Measurements from ENCODE around the gene OLFML1. TPM values are rescaled to one million over a fixed set of nuclear protein-coding genes. Genes with fewer than 3 reads are reported as not detected.

Gene OLFML1
- total and polyA plus RNA-seq, 2 of the 8 experiments (the other 6 are each of a cell fraction or from before 2014, with no cell fraction given), result 0.24 TPM; not detected in 1

GRCh38 chr11:7492253-7492652 is 6.9 kb downstream of the OLFML1 start:
- no peak overlapping the region for H2BK12ac ChIP-seq (ENCODE audit: low read depth, low read length)
- no peak overlapping the region for H2BK120ac ChIP-seq (replicated peaks; ENCODE audit: low read depth, low read length)
- ChIA-PET CTCF (ENCODE audit: partially characterized antibody) (interaction anchor here (1.4 kb wide), 1 partner anchor 173 kb away, joined by 4 read pairs; no protein-coding TSS in a partner anchor), POLR2A (ENCODE audit: partially characterized antibody) (no interaction called here)
- H2BK15ac ChIP-seq (ENCODE audit: low read length), result no peak overlapping the region
- H3K23ac ChIP-seq (ENCODE audit: insufficient read length), result no peak overlapping the region
- no peak overlapping the region for H2BK20ac ChIP-seq (ENCODE audit: low read length)
- no peaks in the 10 kb centered on the region for H4K20me1 ChIP-seq (replicated peaks in 1 of 2; ENCODE audit: control insufficient read depth in 1 of 2, insufficient read depth in 2 of 2, low read length in 2 of 2)
- H3K56ac ChIP-seq (replicated peaks; ENCODE audit: insufficient read length, low read depth, low read length), result no peak overlapping the region
- TF ChIP-seq CBX8 (IDR thresholded peaks at IDR 0.05; ENCODE audit: borderline replicate concordance, low read depth, low read length) (no peak), CEBPB (IDR thresholded peaks at IDR 0.05; ENCODE audit: low read depth, low read length) (0 out of 2 replicates have a peak, but pooled peaks have one; percentile 15)
- no peaks in the 10 kb centered on the region for H3K79me2 ChIP-seq (ENCODE audit: control insufficient read depth in 1 of 2, insufficient read depth in 2 of 2, low read length in 2 of 2)
- H3K79me1 ChIP-seq (ENCODE audit: low read depth, low read length), result no peaks in the 10 kb centered on the region
- H3K27me3 ChIP-seq (replicated peaks in 1 of 4; ENCODE audit: control insufficient read depth in 3 of 4, extremely low read depth in 1 of 4, insufficient read depth in 3 of 4, low read length in 3 of 4), result peaks cover 0 to under 1% (median 0%) of the 10 kb centered on the region in 4 experiments; a peak in 1 of 7 replicates
- no peaks in the 10 kb centered on the region for H3K23me2 ChIP-seq (ENCODE audit: low read depth, low read length)
- no peak overlapping the region for H2AFZ ChIP-seq (ENCODE audit: low read length)
- H3K18ac ChIP-seq (ENCODE audit: extremely low read depth, low read length), result no peak overlapping the region
- no peak overlapping the region for H4K8ac ChIP-seq (ENCODE audit: extremely low read depth, insufficient read depth, low read length)
- no peaks in the 10 kb centered on the region for H3K9me3 ChIP-seq (ENCODE audit: insufficient read depth in 2 of 2, low read depth in 1 of 2, low read length in 1 of 2)
- no peak overlapping the region for H3K4me3 ChIP-seq (ENCODE audit: extremely low read depth in 1 of 4, insufficient read depth in 2 of 4, low read depth in 3 of 4, low read length in 4 of 4)
- no peak overlapping the region for H3K9ac ChIP-seq (replicated peaks in 1 of 4; ENCODE audit: extremely low read depth in 1 of 4, low read depth in 3 of 4, low read length in 3 of 4)
- DNase-seq (ENCODE audit: low read depth in 1 of 2, low spot score in 2 of 2), result no peak
- H3K36me3 ChIP-seq (ENCODE audit: control insufficient read depth in 2 of 4, insufficient read depth in 4 of 4, low read length in 3 of 4), result no peaks in the 10 kb centered on the region
- no peak overlapping the region for H2AK5ac ChIP-seq (ENCODE audit: low read depth, low read length)
- H4K91ac ChIP-seq (replicated peaks; ENCODE audit: insufficient read length, low read length), result no peak overlapping the region
- H3K14ac ChIP-seq (ENCODE audit: insufficient read length), result no peak overlapping the region
- 90% methylated on average over 1 of the region's 1 CpG; no CpG with 5 or more reads in 1 of the 2 experiments for WGBS, 2 experiments (ENCODE audit: extremely low coverage in 1 of 2, insufficient coverage in 1 of 2, insufficient read length in 1 of 2, insufficient replicate concordance in 2 of 2, low coverage in 1 of 2, low lambda C conversion rate in 2 of 2, missing lambda C conversion rate in 1 of 2)
- peaks cover 0 to 5% (median 1%) of the 10 kb centered on the region in 4 experiments; a peak in 2 of 7 replicates for H3K4me1 ChIP-seq (replicated peaks in 1 of 4; ENCODE audit: control insufficient read depth in 3 of 4, insufficient read depth in 4 of 4, low read length in 3 of 4)
- H4K5ac ChIP-seq (ENCODE audit: insufficient read length, low read depth, low read length), result no peak overlapping the region
- no peak overlapping the region for H3K4ac ChIP-seq (replicated peaks; ENCODE audit: insufficient read length, low read depth, low read length)
- no peak overlapping the region for H3K27ac ChIP-seq (ENCODE audit: low read depth, low read length)
- no peak overlapping the region for H2BK5ac ChIP-seq (ENCODE audit: low read depth, low read length)
- no peak overlapping the region for H3K4me2 ChIP-seq (ENCODE audit: insufficient read depth in 1 of 2, low read depth in 2 of 2, low read length in 2 of 2)
- no peak for FAIRE-seq
